CMK (cell line): Measurements from ENCODE around the gene DHRS7C.

Experiments used
- DNase-seq: peaks from one replicate; pipeline ENCODE4 v3.0.0-alpha.2; 2010; ENCODE audit warnings: low read depth

DHRS7C gene

GRCh38 chr17:9765322-9765721 is 26.1 kb downstream of the DHRS7C start:
- DNase-seq, result no peak

DNA sequence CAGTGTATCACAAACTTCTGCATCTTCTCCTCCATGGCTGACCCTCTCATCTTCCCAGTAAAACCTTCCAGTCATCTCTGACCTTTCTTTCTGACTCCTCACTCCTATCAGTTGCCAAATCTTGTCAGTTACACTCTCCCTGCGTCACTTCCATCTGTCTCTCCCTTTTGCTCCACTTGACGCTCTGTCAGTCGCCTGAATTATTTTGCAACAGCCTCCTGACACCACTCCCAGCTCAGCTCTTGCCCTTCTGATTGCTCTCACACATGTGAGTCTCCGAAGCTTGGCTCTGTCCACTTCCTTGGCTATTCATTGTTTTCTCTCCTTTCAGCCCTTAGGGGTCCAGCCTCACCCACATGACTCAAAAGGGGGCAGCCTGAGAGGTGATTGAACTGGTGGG is 27.7 kb downstream of the DHRS7C start:
- DNase-seq, result no peak

DNA sequence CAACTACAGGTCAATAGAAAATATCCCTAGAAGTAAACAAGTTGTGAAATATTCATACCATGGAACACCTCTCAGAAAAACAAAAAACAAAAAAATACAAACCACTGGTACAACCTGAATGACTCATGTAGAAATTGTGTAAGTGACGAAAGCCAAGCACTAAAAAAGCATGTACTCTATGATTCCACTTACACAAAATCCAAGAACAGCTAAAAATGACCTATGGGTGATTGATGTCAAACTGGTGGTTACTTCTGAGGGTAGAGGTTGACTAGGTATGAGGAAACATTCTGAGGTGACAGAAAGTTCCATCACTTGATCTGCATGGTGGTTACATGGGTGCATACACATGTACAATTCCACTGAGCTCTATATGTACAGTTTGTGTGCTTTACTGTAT is 31.1 kb downstream of the DHRS7C start:
- no peak for DNase-seq

GRCh38 chr17:9755083-9755482 is 36.3 kb downstream of the DHRS7C start:
- no peak for DNase-seq

DNA sequence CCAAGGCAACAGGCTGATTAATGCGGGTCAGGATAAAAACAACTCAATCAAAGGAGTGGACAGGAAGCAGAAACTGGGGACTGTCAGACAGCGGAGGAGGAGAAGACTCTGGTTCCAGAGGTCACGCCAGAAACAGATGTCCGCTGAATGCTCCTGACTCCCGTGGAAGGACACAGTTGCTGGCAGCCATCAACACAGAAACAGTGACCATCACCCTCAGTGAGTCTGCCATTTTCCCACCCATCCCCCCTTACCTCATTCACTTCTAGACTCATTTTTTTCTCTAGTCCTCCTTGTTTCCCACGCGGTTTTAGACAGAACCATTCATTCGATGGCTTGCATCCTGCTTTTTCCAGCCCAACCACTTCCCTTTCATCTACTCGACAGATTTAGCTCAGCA is 40.9 kb downstream of the DHRS7C start:
- DNase-seq, result no peak

GRCh38 chr17:9729735-9730420 is 61.5 kb downstream of the DHRS7C start:
- no peak for DNase-seq

DNA sequence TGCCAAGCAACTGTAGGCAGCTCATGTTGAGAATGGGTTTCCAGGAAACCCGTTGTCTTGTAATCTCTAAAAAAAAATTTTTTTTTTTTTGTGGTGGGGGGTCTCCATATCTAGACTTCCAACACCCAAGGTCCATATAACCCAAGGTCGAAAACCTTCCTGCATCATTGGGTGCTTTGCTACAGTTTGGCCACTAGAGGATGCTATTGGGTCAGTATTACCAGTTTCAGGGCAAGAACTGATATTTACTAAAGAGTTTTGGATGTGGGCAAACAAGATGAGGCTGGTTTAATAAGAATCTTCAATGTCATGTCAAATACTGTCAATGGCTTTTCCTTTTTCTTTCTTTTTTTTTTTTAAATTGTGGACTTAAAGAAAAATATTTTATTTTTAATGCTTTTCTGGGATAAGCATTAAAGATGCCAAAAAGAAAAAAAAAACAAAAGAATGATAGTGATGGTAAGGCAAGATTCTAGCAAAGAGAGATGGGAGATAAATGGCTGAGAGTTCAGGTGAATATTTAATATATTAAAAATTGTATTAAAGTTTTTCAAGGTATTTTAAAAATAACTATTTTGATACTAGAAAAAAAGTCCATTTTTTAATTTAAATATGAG is 62.2 kb downstream of the DHRS7C start:
- DNase-seq, result no peak

- no peak for DNase-seq
Measured at GRCh38 chr17:9728564-9728963, 62.8 kb downstream of the DHRS7C start.

DNA sequence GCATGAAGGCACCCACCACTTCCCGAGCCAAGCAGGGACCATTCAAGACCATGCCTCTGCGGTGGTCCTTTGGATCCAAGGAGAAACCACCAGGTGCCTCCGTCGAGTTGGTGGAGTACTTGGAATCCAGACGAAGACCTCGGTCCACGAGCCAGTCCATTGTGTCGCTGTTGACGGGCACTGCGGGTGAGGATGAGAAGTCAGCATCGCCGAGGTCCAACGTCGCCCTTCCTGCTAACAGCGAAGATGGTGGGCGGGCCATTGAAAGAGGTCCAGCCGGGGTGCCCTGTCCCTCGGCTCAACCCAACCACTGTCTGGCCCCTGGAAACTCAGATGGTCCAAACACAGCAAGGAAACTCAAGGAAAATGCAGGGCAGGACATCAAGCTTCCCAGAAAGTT is 63.4 kb downstream of the DHRS7C start:
- DNase-seq, result no peak

DNA sequence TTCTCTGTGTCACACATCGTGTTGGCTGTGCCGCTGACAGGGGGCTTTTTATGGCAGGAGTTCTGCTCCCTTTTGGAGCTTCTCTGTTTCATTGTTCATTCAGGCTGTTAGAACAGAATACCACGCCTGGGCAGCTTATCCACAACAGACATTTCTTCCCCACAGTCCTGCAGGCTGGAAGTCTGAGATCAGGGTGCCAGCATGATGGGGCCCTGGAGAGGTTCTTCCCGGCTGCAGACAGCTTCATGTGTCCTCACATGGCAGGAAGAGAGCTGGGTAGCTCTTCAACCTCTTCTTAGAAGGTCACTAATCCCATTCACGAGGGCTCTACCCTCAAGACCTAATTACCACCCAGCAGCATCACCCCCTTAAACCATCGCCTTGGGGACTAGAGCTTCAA is 65.1 kb downstream of the DHRS7C start:
- DNase-seq, result no peak

GRCh38 chr17:9725575-9725974 is 65.8 kb downstream of the DHRS7C start:
- DNase-seq, result no peak
